ENCODE results near the gene TOGARAM1.

The TOGARAM1 gene

GRCh38 chr14:44962334-44963043 lies 499 bp downstream of the TOGARAM1 start:
- DNase-seq: peak; percentile 25

GRCh38 chr14:44963044-44963528 lies 1.1 kb downstream of the TOGARAM1 start:
- DNase-seq: no peak

- peak; percentile 5 for DNase-seq
Measured at GRCh38 chr14:44963775-44964380, 1.9 kb downstream of the TOGARAM1 start.

- no peak for DNase-seq
Measured at GRCh38 chr14:44966601-44967336, 4.8 kb downstream of the TOGARAM1 start.

- DNase-seq: no peak
Measured at GRCh38 chr14:44968714-44969113, 6.7 kb downstream of the TOGARAM1 start.

GRCh38 chr14:44970907-44971306 lies 8.9 kb downstream of the TOGARAM1 start:
- no peak for DNase-seq

GRCh38 chr14:44971459-44971858 lies 9.5 kb downstream of the TOGARAM1 start:
- no peak for DNase-seq

GRCh38 chr14:44979273-44979672 lies 17.3 kb downstream of the TOGARAM1 start:
- DNase-seq: no peak

GRCh38 chr14:44979740-44980356 lies 17.9 kb downstream of the TOGARAM1 start:
- DNase-seq: no peak

- DNase-seq: no peak
Measured at GRCh38 chr14:44981198-44981597, 19.2 kb downstream of the TOGARAM1 start.

GRCh38 chr14:44982594-44982993 lies 20.6 kb downstream of the TOGARAM1 start:
- no peak for DNase-seq

GRCh38 chr14:44988694-44989093 lies 26.7 kb downstream of the TOGARAM1 start:
- no peak for DNase-seq

GRCh38 chr14:44989497-44990440 lies 27.8 kb downstream of the TOGARAM1 start:
- no peak for DNase-seq

GRCh38 chr14:44990533-44990932 lies 28.5 kb downstream of the TOGARAM1 start:
- DNase-seq: no peak

GRCh38 chr14:44995196-44995595 lies 33.2 kb downstream of the TOGARAM1 start:
- DNase-seq: no peak

- DNase-seq: no peak
Measured at GRCh38 chr14:44995770-44996294, 33.8 kb downstream of the TOGARAM1 start.

GRCh38 chr14:45003924-45004323 lies 41.9 kb downstream of the TOGARAM1 start:
- DNase-seq: no peak

GRCh38 chr14:45015133-45015532 lies 53.1 kb downstream of the TOGARAM1 start:
- DNase-seq: no peak

GRCh38 chr14:45028107-45028626 lies 66.2 kb downstream of the TOGARAM1 start:
- DNase-seq: no peak

GRCh38 chr14:45034730-45035129 lies 72.7 kb downstream of the TOGARAM1 start:
- DNase-seq: no peak

GRCh38 chr14:45038256-45038655 lies 76.3 kb downstream of the TOGARAM1 start:
- DNase-seq: no peak
